Heart left ventricle (tissue), 16 donors: Measurements from ENCODE around the gene TOMM7. TPM values are rescaled to one million over a fixed set of nuclear protein-coding genes. Genes with fewer than 3 reads are reported as not detected.

Source experiments
- ATAC-seq, 4 donors: fragments of 200-7000 bp; cut with Tn5 transposase; one replicate each; pipeline ENCODE4 v1.9.1; 2020 to 2022; ENCODE audit warnings: moderate library complexity in 4 of 4, mild to moderate bottlenecking in 3 of 4, moderate number of reproducible peaks in 1 of 4
- DNase-seq, 5 donors: peaks; one replicate each; pipeline ENCODE4 v3.0.0-alpha.2; 2020
- H3K27ac ChIP-seq, 12 donors: fragments of 200-600 bp; sonication (generic) in 4 of 12; one replicate each; pipeline versions ENCODE4 v1.5.0 to v1.8.0; 2016 to 2022; ENCODE audit warnings: mild to moderate bottlenecking in 2 of 12
- H3K27me3 ChIP-seq, 9 donors: fragments of 200-600 bp; sonication (generic) in 2 of 9; one replicate each; pipeline versions ENCODE4 v1.5.1 to v1.8.0; 2016 to 2022; ENCODE audit warnings: mild to moderate bottlenecking in 3 of 9
- H3K36me3 ChIP-seq, 9 donors: fragments of 200-600 bp; sonication (generic) in 2 of 9; one replicate each; pipeline versions ENCODE4 v1.5.0 to v1.8.0; 2018 to 2022; ENCODE audit warnings: mild to moderate bottlenecking in 2 of 9
- H3K4me1 ChIP-seq, 12 donors: fragments of 200-600 bp; sonication (generic) in 4 of 12; one replicate each; pipeline versions ENCODE4 v1.5.0 to v1.8.0; 2016 to 2022; ENCODE audit warnings: mild to moderate bottlenecking in 3 of 12
- H3K4me3 ChIP-seq, 12 donors: fragments of 200-600 bp; sonication (generic) in 4 of 12; one replicate each; pipeline versions ENCODE4 v1.5.0 to v1.8.0; 2017 to 2022; ENCODE audit warnings: mild to moderate bottlenecking in 9 of 12, moderate library complexity in 4 of 12
- H3K9me3 ChIP-seq, 12 donors: fragments of 200-600 bp; sonication (generic) in 4 of 12; one replicate each; pipeline versions ENCODE4 v1.5.0 to v1.8.0; 2016 to 2022; ENCODE audit warnings: mild to moderate bottlenecking in 1 of 12
- POLR2A ChIP-seq, 2 donors: fragments of 450-650 bp; IDR thresholded peaks; one replicate each; pipeline ENCODE4 v1.6.1; 2017; ENCODE audit warnings: antibody characterized with exemption in 2 of 2, mild to moderate bottlenecking in 2 of 2, moderate library complexity in 2 of 2
- WGBS, 4 donors: extraction: QIAGEN DNeasy Blood & Tissue Kit in 2 of 4; methylation state at CpG; one replicate each; pipeline versions ENCODE4 v1.1.5 to v1.1.7; 2013 to 2018; 5-methylcytosine and 5-hydroxymethylcytosine counted together
- intact Hi-C, 10 donors: fragments of 100-400 bp; cut with DNase I; formaldehyde crosslinking; loops; one replicate each; pipeline versions ENCODE4 v1.11.1 to v1.14.2; 2022
- long read RNA-seq, 3 donors: library from polyadenylated mRNA; unstranded; transcript quantifications; one replicate each; pipeline ENCODE4 v2.0.0, GENCODE V29; 2020 to 2021
- polyA plus RNA-seq, 2 donors: library from polyadenylated mRNA; stranded (reverse); fragments of 200-250 nt; gene quantifications; one replicate each; pipeline ENCODE4 v1.2.3, GENCODE V29; 2013
- total RNA-seq, 9 donors: library from RNA; depleted of rRNA in 2 of 9; stranded (reverse); fragments of >200 nt in 2 of 9; fragmentation: NEBNext Ultra II Directional in 3 of 9; extraction: Animal tissue kit (Norgen Biotek cat#: 25700) in 3 of 9; gene quantifications; one replicate each; pipeline versions ENCODE4 v1.1.0 to v1.2.4, GENCODE V29; 2016 to 2023
- TF ChIP-seq, protein P1 (sequence below), 12 donors: fragments of 200-600 bp; sonication (generic) in 4 of 12; IDR thresholded peaks; one replicate each; pipeline versions ENCODE4 v1.5.0 to v1.8.0; 2018 to 2022; ENCODE audit warnings: antibody characterized with exemption in 12 of 12, mild to moderate bottlenecking in 5 of 12
- donor health status: ischemic (EF 13 %, LVEDD 7.1; RV severe dilation, severe dysfunction).
- donor health status: healthy with polysubstance abuse.
- donor health status: DM: no; HTN: yes; CAD: no.
- donor health status: DM: no; HTN: no; CAD: no.
- donor health status: ischemic (EF 25% LVEDD 6.9; RV normal size, moderate dysfunction).
- donor health status: ischemic (EF 25% LVEDD 5.7; RV mildly dilated, moderate dysfunction).
- donor health status: healthy.
- donor health status: DM: yes; HTN: yes; CAD: no.
- donor health status: ischemic (EF 35%, LVEDD 5.7; RV mildly dilated, moderate dysfunction).
- donor health status: nonischemic (EF 11% LVEDD 7.7; RV severe dilation, severe dysfunction).
- donor health status: DM: yes; HTN: yes; CAD: no.
- donor health status: PGD.
- donor health status: ischemic (EF 29% LVEDD 5.4; RV normal size, mild dysfunction).
- donor health status: nonischemic (EF 23%, LVEDD 6.1; RV moderate dilation, normal function).

Gene TOMM7
- total RNA-seq (100 to 1,000 TPM; 137 to 529 (median 399) TPM), polyA plus RNA-seq (100 to 1,000 TPM; 253 to 341 TPM)
- long read RNA-seq, donor 1, transcript TOMM7-201 (3 exons, 778 nt) = major isoform, 168 of 176 reads
- long read RNA-seq, donor 1, partial matches to known transcripts = 4 of 176 reads
- long read RNA-seq, donor 1, other reads (novel, unspliced or antisense) = 1 of 176 reads
- long read RNA-seq, donor 2, transcript TOMM7-201 (3 exons, 778 nt) = major isoform, 68 of 75 reads
- long read RNA-seq, donor 2, partial matches to known transcripts = 2 of 75 reads
- long read RNA-seq, donor 2, other reads (novel, unspliced or antisense) = 1 of 75 reads
- long read RNA-seq, donor 3, transcript TOMM7-201 (3 exons, 778 nt) = major isoform, 96 of 100 reads
- long read RNA-seq, donor 3, partial matches to known transcripts = 1 of 100 reads
- long read RNA-seq, donor 3, other reads (novel, unspliced or antisense) = 1 of 100 reads

DNA sequence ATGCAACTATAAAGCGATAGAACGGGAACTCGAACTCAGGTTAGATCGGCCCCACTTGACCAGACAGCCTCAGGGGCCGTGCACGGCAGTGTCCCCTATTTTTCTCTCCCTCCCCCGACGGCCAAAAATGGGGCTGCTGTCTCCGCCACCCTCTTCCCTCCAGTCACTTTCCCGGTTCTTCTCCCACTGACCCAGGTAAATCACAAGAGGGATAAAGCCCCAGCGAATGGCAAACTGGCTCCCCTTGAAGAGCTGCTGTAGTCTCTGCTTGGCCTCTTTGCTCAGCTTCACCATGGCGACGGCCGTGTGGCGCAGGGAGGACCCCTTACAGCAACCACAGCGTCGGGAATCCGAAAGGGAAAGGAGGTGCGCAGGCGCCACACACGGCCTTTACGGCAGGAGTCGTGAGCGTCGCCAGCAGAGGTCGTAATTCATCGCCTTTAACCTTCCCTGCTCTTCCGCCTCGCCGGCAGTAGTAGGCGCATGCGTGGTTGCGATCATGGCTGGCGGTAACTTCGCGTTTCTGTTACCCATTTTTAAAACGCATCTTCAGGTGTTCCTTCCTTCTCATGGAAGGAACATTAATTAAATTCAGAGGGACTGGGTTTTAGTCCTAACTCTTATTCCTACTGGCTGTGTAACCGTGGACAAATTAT is at the start of gene TOMM7:
TSS of gene TOMM7 (minus strand) at position 364 of the 656 bp plus-strand sequence. CDS start at position 294, 70 bp downstream.
- Histone ChIP-seq H3K4me3 (peak within 1 kb of the TSS; percentile 56 to 97 (median 80)), H3K36me3 (peaks cover 0 to 10% (median 4%) of the 10 kb centered on the region in 9 donors), H3K9me3 (no peaks in the 10 kb centered on the region), H3K4me1 (peaks cover 0 to 37% (median 20%) of the 10 kb centered on the region in 12 donors), H3K27ac (peak within 1 kb of the TSS in 11 of 12 donors; percentile 66 to 91 (median 85)), H3K27me3 (no peaks in the 10 kb centered on the region)
- DNase-seq (peak; percentile 91 to 94 (median 93)), ATAC-seq (peak; percentile 96 to 98 (median 96))
- TF ChIP-seq POLR2A (IDR thresholded peaks at IDR 0.05) = peak in 1 of 2 donors; percentile 70
- TF ChIP-seq, protein P1, sequence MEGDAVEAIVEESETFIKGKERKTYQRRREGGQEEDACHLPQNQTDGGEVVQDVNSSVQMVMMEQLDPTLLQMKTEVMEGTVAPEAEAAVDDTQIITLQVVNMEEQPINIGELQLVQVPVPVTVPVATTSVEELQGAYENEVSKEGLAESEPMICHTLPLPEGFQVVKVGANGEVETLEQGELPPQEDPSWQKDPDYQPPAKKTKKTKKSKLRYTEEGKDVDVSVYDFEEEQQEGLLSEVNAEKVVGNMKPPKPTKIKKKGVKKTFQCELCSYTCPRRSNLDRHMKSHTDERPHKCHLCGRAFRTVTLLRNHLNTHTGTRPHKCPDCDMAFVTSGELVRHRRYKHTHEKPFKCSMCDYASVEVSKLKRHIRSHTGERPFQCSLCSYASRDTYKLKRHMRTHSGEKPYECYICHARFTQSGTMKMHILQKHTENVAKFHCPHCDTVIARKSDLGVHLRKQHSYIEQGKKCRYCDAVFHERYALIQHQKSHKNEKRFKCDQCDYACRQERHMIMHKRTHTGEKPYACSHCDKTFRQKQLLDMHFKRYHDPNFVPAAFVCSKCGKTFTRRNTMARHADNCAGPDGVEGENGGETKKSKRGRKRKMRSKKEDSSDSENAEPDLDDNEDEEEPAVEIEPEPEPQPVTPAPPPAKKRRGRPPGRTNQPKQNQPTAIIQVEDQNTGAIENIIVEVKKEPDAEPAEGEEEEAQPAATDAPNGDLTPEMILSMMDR (IDR thresholded peaks at IDR 0.05) = peak; percentile 8 to 70 (median 54)
- intact Hi-C loops = loop anchor here in 7 of 10 donors (1.0 to 10.0 kb wide), 5 partner anchors 32 to 261 kb away; no protein-coding TSS in a partner anchor
- 0% methylated on average over 38 of the region's 38 CpGs for whole genome bisulfite sequencing, 4 donors

DNA sequence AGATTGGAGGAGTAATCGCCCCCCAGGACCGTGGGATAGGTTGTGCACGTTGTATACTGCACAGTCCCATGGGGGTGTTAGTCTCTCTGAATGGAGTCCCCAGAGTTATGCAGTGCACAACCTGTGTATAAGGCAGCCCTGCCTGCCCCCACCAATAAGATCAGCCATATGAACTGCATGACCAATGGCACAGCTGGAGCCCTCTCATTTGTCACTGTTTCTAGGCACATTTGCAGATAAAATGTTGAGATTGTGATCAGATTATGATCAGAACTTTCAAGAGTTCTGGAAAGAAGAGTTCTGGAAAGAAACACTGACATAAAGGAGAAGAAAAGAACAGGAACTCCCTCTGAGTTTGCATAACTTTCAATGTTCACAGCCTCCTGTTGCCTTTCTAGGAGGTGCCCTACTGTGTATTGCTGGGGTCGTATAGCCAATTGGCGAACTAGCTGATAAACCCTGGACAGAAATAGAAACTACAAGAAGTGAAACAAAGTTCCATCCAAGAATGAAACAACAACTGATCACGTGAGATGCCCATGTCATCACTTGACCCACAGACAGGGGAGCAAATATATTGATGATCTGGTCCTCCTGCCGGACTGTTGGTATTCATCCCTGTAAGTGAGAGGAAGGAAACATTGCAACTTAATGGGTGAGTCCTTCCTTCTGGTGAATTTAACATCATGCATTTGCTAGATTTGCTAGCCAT is 49.6 kb upstream of the TOMM7 start:
- H3K27me3 ChIP-seq = no peaks in the 10 kb centered on the region
- TF ChIP-seq POLR2A (IDR thresholded peaks at IDR 0.05) = no peak
- TF ChIP-seq, protein P1 (IDR thresholded peaks at IDR 0.05) = no peak
- H3K27ac ChIP-seq = peak overlapping the region in 1 of 12 donors; percentile 17
- H3K36me3 ChIP-seq = no peaks in the 10 kb centered on the region
- DNase-seq (no peak), ATAC-seq (peak in 2 of 4 donors; percentile 37 to 45)
- no peak overlapping the region for H3K4me3 ChIP-seq
- peaks cover 0 to 18% (median 6%) of the 10 kb centered on the region in 12 donors for H3K4me1 ChIP-seq
- intact Hi-C loops = no loop called here
- WGBS, 4 donors = 48 to 50% (median 49%) methylated on average over 7 of the region's 7 CpGs
- H3K9me3 ChIP-seq = no peaks in the 10 kb centered on the region

DNA sequence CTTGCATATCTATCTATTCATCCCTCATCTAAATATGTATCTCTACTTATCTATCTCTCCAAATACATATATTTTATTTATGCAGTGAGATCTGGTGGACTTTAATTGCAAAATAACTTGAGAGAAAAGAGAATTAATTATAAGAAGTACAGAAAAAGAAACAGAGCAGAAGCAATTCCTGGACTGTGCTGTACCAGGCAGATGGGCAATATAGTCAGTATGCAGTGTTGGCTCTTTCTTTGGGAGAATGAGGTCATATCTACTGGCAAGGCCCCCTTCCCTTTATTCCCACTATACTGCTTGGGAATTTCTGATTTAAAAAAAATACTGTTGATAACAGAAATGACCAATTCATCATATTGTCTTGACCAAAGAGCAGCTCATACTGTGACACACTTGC is 49.0 kb upstream of the TOMM7 start:
- intact Hi-C loops = no loop called here
- ATAC-seq = no peak

More for the DNA sequence above, 49.0 kb upstream of the TOMM7 start:
- H3K27me3 ChIP-seq = no peaks in the 10 kb centered on the region
- no peak overlapping the region for H3K4me3 ChIP-seq
- H3K4me1 ChIP-seq = peaks cover 0 to 24% (median 9%) of the 10 kb centered on the region in 12 donors
- TF ChIP-seq, protein P1 (IDR thresholded peaks at IDR 0.05) = no peak
- TF ChIP-seq POLR2A (IDR thresholded peaks at IDR 0.05) = no peak
- H3K27ac ChIP-seq = no peak overlapping the region
- H3K36me3 ChIP-seq = no peaks in the 10 kb centered on the region
- no peak for DNase-seq
- no peaks in the 10 kb centered on the region for H3K9me3 ChIP-seq
